ENCODE measurements around the gene MYBPH. TPM values are rescaled to one million over a fixed set of nuclear protein-coding genes. Genes with fewer than 3 reads are reported as not detected.
A peak's percentile ranks its signal among the peaks of the same experiment; 100 is the strongest.

The MYBPH gene, protein sequence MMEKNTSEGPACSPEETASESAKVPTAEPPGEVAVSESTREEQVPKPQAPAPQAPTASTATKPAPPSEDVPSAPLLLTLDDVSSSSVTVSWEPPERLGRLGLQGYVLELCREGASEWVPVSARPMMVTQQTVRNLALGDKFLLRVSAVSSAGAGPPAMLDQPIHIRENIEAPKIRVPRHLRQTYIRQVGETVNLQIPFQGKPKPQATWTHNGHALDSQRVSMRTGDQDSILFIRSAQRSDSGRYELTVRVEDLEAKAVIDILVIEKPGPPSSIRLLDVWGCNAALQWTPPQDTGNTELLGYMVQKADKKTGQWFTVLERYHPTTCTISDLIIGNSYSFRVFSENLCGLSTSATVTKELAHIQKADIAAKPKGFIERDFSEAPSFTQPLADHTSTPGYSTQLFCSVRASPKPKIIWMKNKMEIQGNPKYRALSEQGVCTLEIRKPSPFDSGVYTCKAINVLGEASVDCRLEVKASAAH
- total RNA-seq (not detected), total RNA-seq (0 reads per million in 2 donors)

DNA sequence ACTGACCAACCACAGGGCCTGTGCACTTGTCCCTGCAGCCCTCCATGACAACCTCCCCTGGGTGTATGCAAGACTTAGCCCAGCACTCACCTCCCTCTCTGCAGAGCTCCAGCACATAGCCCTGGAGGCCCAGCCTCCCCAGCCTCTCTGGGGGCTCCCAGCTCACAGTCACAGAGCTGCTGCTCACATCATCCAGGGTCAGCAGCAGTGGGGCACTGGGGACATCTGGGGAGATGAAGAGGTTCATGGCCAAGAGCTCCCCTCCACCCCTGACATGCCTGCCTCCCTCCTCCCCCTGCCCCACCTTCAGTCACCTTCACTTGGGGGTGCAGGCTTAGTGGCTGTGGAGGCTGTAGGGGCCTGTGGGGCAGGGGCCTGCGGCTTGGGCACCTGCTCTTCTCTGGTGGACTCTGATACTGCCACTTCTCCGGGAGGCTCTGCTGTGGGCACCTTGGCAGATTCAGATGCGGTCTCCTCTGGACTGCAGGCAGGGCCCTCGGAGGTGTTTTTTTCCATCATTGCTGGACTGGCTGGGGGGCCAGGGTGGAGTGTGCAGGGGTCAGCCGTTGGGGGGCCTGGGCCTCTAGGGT lies at the start of gene MYBPH:
TSS of gene MYBPH (minus strand) at position 590 of the 590 bp plus-strand sequence. CDS start at position 519, 71 bp downstream.
- ATAC-seq (no peak), DNase-seq (no peak)
- Mint-ChIP-seq H3K4me3 (no peak within 1 kb of the TSS), H3K36me3 (ENCODE audit: low read depth) (no peaks in the 10 kb centered on the region), H3K27ac (no peak within 1 kb of the TSS), H3K4me1 (no peaks in the 10 kb centered on the region), H3K27me3 (peaks cover 24% of the 10 kb centered on the region)
- no peaks in the 10 kb centered on the region for H3K9me3 ChIP-seq (ENCODE audit: control insufficient read depth, low read length, poor library complexity, severe bottlenecking)

DNA sequence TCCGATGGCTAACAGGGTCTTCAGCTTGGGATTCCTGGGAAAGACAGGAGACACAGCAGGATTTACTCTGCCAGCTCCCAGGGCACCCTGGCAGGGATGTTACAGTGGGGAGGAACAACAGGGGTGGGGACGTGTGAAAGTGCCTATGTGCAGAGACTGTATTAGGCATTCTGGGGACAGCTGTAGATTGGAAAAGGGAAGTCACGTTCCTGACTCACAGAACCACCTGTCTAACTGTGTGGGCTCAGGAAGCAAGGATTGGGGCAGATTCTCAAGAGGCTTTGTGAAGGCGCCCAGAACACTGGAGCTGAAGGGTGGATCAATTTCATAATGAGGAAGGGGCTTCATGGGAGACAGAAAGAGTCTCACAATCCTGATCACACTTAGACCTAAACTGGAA lies 49.4 kb upstream of the MYBPH start:
- Mint-ChIP-seq H3K4me3 (no peak overlapping the region), H3K27ac (no peak overlapping the region), H3K27me3 (peaks cover 32% of the 10 kb centered on the region), H3K4me1 (no peaks in the 10 kb centered on the region), H3K36me3 (ENCODE audit: low read depth) (peaks cover 2% of the 10 kb centered on the region)
- ATAC-seq (no peak), DNase-seq (no peak)
- H3K9me3 ChIP-seq (ENCODE audit: control insufficient read depth, low read length, poor library complexity, severe bottlenecking): no peaks in the 10 kb centered on the region

DNA sequence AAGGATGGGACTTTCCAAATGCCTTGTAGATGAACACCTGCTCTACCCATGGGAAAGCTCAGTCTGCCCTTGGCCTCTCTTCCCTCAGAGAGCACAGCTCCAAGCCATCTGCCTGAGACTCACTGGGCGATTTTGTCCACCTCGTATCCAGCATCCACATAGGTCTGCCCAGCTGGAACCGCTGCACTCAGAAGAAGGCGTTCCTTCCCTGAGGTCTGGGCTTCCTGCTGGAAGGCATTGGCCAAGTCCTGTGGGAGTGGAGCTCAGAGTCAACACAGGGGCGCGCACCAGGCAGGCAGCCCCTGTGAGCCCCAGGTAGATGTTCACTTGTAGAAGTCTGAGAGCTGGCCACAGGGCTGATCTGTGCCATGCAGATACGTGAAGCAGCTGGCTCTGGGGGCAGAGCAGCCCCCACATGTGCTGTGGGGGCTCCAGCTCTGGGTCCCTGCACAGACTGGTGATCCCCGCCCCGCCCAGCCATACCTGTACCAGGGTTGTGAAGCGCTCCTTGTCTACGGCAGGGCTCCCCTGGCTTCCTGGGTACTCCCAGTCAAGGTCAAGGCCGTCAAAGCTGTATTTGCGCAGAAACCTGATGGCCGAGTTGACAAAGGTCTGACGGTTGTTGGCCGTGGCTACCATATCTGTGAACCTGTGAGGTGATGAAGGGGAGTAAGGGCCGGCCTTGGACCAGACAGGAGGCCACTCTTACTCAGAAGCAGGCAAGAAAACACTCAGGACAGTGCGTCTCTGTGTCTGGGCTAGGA lies 47.6 kb upstream of the MYBPH start:
- no peak overlapping the region for H3K27ac Mint-ChIP-seq

DNA sequence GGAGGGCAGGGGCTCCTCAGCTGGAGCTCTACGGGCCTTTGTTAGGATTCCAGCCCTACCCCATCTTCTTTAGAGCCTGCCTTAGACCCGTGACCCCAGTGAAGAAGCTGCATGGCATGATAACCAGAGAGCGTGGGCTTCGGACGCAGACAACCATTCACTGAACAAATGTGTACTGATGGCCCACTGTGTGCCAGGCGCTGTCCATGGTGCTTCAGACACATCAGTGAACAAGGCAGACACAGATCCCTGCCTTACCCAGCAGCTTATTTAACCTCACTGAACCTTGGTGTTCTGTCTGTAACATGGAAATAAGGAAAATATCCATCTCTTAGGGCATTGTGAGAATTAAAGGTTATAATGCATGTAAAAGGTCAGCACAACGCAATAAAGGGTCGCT lies 44.3 kb upstream of the MYBPH start:
- H3K9me3 ChIP-seq (ENCODE audit: control insufficient read depth, low read length, poor library complexity, severe bottlenecking): no peaks in the 10 kb centered on the region
- Mint-ChIP-seq H3K4me1 (peaks cover 8% of the 10 kb centered on the region), H3K27me3 (peaks cover 25% of the 10 kb centered on the region), H3K36me3 (ENCODE audit: low read depth) (peaks cover 2% of the 10 kb centered on the region), H3K27ac (no peak overlapping the region), H3K4me3 (no peak overlapping the region)
- no peak for DNase-seq
- ATAC-seq: no peak

More for the DNA sequence above, 47.6 kb upstream of the MYBPH start:
- DNase-seq (no peak), ATAC-seq (no peak)
- H3K9me3 ChIP-seq (ENCODE audit: control insufficient read depth, low read length, poor library complexity, severe bottlenecking): no peaks in the 10 kb centered on the region
- Mint-ChIP-seq H3K4me3 (no peak overlapping the region), H3K36me3 (ENCODE audit: low read depth) (peaks cover 4% of the 10 kb centered on the region), H3K27me3 (peaks cover 34% of the 10 kb centered on the region), H3K4me1 (no peaks in the 10 kb centered on the region)

DNA sequence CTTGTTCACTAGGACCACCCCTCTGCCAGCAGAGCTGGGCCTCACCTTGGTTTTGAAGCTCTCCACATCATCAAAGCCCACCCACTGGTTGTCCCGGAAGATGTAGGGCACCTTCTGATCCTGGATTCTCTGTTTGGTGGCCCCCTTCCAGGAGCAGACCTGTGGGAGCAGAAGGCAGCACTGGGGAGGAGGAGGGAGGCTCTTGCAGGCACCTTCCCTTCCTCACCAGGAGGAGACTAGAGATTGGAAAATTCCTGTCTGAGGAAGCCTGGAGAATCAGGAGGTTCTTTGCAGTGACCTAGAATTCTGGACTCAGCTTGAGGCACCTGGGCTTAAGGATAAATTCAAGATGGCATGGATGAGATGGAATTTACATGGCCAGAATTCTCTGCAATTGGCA lies 43.5 kb upstream of the MYBPH start:
- Mint-ChIP-seq H3K4me3 (no peak overlapping the region), H3K36me3 (ENCODE audit: low read depth) (peaks cover 2% of the 10 kb centered on the region), H3K27me3 (peaks cover 22% of the 10 kb centered on the region), H3K27ac (no peak overlapping the region), H3K4me1 (peaks cover 8% of the 10 kb centered on the region)
- no peaks in the 10 kb centered on the region for H3K9me3 ChIP-seq (ENCODE audit: control insufficient read depth, low read length, poor library complexity, severe bottlenecking)
- no peak for DNase-seq
- ATAC-seq: no peak

DNA sequence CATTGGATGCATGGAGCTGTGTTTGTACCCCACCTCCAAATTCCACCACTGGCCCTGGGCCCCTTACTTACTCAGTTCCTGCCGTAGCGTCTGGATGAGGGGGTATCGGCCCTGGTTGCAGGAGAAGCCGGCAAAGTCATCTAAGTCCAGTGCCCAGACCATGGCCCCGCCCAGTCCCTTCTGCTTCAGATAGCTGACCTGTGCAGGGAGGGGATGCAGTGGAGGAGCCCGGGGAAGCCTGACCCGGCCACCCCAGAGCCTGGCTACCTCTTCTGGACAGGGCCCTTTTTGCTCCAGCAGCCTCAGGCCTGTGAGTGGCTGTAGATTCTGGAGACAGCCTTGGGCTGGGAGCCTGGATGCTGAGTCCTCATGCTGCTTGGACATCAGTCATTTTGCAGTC lies 42.0 kb upstream of the MYBPH start:
- ATAC-seq (no peak), DNase-seq (no peak)
- peaks cover 8% of the 10 kb centered on the region for H3K4me1 Mint-ChIP-seq
- peaks cover 2% of the 10 kb centered on the region for H3K36me3 Mint-ChIP-seq (ENCODE audit: low read depth)
- peaks cover 29% of the 10 kb centered on the region for H3K27me3 Mint-ChIP-seq
- H3K4me3 Mint-ChIP-seq: no peak overlapping the region
- H3K27ac Mint-ChIP-seq: no peak overlapping the region
- H3K9me3 ChIP-seq (ENCODE audit: control insufficient read depth, low read length, poor library complexity, severe bottlenecking): no peaks in the 10 kb centered on the region

DNA sequence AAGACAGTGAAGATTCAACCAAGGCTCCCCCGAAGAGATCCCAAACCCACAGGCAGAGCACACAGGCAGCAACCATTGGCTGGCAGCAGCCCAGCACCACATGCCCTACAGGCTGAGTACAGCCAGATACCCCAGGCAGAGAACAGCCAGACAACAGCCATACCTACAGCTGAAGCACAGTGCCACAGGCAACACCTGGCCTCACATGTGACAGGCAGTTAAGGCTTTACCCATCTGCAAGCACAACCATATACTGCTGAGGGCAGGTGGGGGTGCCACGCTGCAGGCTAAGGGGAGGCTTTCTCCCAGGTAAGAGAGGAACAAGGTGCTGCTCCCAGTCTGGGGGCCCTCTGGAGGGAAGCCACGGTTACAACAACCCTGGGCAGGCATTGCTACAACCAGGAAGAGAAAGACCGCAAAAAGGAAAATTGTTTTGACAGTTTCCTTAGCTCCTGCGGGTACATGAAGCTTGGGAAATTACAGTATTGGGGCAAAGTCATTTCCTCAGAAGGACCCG lies 41.6 kb upstream of the MYBPH start:
- no peak overlapping the region for H3K27ac Mint-ChIP-seq
- H3K27me3 Mint-ChIP-seq: peaks cover 29% of the 10 kb centered on the region
- DNase-seq (no peak), ATAC-seq (no peak)
- peaks cover 8% of the 10 kb centered on the region for H3K4me1 Mint-ChIP-seq
- no peaks in the 10 kb centered on the region for H3K9me3 ChIP-seq (ENCODE audit: control insufficient read depth, low read length, poor library complexity, severe bottlenecking)
- peaks cover 2% of the 10 kb centered on the region for H3K36me3 Mint-ChIP-seq (ENCODE audit: low read depth)
- no peak overlapping the region for H3K4me3 Mint-ChIP-seq

DNA sequence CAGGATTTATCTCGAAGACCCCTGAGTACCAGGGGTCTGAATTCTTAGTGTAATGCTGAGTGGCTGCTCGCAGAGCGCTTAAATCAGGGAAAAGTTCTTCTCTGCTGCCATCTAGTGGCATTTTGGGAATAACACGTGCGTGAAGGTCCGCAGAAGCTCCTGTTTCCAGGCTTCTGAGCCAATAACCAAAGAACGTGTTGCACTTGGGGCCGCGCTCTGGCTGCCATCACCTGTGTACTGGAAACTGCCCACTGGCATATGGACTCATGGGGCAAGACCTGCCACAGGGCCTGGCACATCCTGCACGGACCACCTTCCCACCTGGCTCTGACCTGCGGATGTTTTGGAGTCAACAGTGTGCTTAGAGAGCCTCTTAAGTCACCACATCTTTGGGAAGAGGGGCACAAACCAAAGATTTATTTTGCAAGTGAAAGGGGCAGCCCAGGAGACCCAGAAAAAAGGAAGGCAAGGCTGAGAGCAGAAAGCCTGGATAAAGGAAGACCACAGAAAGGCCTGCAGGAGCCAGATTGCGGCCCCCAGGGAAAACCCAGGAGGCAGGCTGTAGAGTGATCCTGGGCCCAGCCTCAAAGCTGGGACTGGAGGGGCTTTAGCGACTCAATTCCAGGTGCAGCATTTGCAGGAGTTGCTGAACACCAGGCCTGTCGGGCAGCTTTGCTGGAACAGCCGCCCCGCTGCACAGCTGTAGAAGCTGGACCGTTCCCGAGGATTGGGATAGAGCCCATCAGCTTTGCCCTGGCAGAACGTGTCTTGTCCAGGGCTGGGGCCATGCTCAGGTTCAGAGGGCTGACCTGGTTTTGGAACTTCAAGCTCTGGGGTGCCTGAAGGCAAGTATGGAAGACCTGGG lies 40.9 kb upstream of the MYBPH start:
- H3K27ac Mint-ChIP-seq: peak overlapping the region; percentile 66
- DNase-seq (peak in 2 of 3 donors; percentile 14 to 41), ATAC-seq (peak; percentile 64)
- H3K36me3 Mint-ChIP-seq (ENCODE audit: low read depth): peaks cover 2% of the 10 kb centered on the region
- H3K4me1 Mint-ChIP-seq: peaks cover 8% of the 10 kb centered on the region
- H3K9me3 ChIP-seq (ENCODE audit: control insufficient read depth, low read length, poor library complexity, severe bottlenecking): no peaks in the 10 kb centered on the region
- no peak overlapping the region for H3K4me3 Mint-ChIP-seq
- H3K27me3 Mint-ChIP-seq: peaks cover 29% of the 10 kb centered on the region

DNA sequence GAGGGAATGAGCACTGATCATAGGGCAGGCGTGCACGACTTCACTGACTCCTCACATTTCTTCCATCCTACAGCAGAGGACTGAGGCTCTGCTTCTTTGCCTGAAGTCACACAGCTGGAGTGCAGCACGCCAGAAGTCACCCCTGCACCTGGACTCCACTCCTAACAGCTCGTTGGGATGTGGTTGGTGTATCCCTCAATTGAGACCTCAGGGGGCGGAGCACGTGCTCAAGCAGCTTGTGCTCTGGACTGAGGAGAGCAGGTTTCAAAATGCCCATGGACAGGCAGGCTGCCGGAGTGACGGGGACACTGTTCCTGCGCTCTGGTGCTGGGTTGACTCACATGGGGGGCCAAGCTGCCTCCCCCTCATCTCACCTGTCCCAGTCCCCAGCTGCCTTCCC lies 39.9 kb upstream of the MYBPH start:
- ATAC-seq (no peak), DNase-seq (no peak)
- no peak overlapping the region for H3K27ac Mint-ChIP-seq
- H3K4me1 Mint-ChIP-seq: peaks cover 8% of the 10 kb centered on the region
- H3K9me3 ChIP-seq (ENCODE audit: control insufficient read depth, low read length, poor library complexity, severe bottlenecking): no peaks in the 10 kb centered on the region
- no peak overlapping the region for H3K4me3 Mint-ChIP-seq
- peaks cover 2% of the 10 kb centered on the region for H3K36me3 Mint-ChIP-seq (ENCODE audit: low read depth)
- peaks cover 29% of the 10 kb centered on the region for H3K27me3 Mint-ChIP-seq

DNA sequence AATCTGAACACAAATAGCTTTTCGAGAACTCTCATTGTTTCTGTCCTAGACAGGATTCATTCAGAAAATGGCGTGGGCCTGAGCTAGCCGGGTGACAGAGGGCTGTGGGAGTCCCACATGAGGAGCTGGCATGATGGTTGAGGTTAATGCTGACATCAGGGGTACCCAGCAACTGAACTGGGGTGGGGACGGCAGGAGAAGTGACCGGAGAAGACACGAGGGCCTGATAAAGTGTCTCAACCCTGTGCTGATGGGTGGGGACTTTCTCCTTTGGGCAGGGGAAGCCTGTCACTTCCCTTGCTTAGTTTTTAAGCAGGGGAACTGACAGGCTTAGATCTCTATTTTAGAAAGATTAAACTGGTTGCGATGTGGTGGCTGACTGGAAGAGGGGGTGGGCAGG lies 39.2 kb upstream of the MYBPH start:
- ATAC-seq (no peak), DNase-seq (no peak)
- Mint-ChIP-seq H3K4me1 (peaks cover 8% of the 10 kb centered on the region), H3K27me3 (peaks cover 29% of the 10 kb centered on the region), H3K27ac (no peak overlapping the region), H3K4me3 (no peak overlapping the region), H3K36me3 (ENCODE audit: low read depth) (peaks cover 2% of the 10 kb centered on the region)
- H3K9me3 ChIP-seq (ENCODE audit: control insufficient read depth, low read length, poor library complexity, severe bottlenecking): no peaks in the 10 kb centered on the region

DNA sequence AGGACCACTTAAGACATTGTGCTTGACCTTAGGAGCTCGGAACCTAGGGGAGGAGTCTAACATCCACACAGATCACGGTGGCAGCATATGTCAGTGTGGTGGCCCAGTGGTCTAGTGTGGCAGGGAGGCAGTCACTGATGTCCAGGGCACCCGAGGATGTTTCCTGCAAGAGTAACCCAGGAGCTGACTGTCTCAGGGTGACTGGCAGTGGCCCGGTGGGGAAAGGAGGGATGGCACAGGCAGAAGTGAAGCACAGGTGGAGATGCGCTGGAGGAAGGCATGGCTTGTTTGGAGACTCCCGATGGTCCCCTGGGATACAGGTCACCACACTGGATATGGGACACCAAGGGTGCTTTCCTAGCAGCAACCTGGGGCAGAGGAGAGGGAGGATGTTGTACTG lies 37.5 kb upstream of the MYBPH start:
- Mint-ChIP-seq H3K4me1 (peaks cover 8% of the 10 kb centered on the region), H3K27me3 (peaks cover 16% of the 10 kb centered on the region), H3K4me3 (no peak overlapping the region), H3K36me3 (ENCODE audit: low read depth) (no peaks in the 10 kb centered on the region), H3K27ac (no peak overlapping the region)
- ATAC-seq (no peak), DNase-seq (no peak)
- no peaks in the 10 kb centered on the region for H3K9me3 ChIP-seq (ENCODE audit: control insufficient read depth, low read length, poor library complexity, severe bottlenecking)

DNA sequence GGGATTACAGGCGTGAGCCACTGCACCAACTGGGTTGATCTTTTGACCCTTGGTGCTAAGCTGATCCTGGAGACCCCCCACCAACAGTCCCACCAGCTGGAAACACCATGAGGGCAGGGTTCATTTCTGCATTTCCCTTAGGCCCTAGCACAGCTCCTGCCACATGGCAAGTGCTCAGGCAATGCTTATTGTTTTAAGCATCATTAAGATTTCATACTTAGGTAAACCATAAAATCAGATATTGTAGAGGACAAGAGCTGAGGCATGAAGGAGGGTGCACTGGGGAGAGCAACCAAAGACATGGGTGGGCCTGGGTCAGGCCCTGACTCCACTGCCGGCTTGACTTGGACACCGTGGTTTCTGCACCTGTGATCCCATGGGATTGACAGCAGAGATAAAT lies 36.2 kb upstream of the MYBPH start:
- Mint-ChIP-seq H3K4me1 (peaks cover 8% of the 10 kb centered on the region), H3K4me3 (no peak overlapping the region), H3K27ac (peak overlapping the region; percentile 21), H3K27me3 (peaks cover 21% of the 10 kb centered on the region), H3K36me3 (ENCODE audit: low read depth) (no peaks in the 10 kb centered on the region)
- ATAC-seq (no peak), DNase-seq (no peak)
- H3K9me3 ChIP-seq (ENCODE audit: control insufficient read depth, low read length, poor library complexity, severe bottlenecking): no peaks in the 10 kb centered on the region
